ENCODE data around the gene RXRG. TPM values are rescaled to one million over a fixed set of nuclear protein-coding genes. Genes with fewer than 3 reads are reported as not detected.

Gene RXRG
- total RNA-seq, 1 experiment from 2014 or later, result not detected

DNA sequence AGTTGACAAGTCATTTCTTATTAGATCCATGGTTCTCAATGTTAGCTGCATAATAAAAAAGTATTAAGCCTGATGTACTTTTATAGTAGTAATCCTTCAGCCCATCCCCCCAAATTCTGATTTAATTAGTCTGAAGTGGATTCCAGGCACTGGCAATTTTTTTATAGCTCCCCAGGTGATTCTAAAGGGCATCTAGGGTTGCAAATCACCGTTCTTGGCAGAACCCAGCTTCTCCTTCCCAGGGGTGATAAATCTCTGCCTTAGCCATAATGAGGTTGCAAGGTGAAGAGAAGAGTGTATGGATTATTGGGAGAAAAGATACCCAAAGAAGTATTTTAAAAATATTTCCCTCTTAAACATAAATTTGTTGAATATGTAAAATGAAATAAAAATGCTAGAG, 43.0 kb upstream of the RXRG start:
- Histone ChIP-seq H3K27ac (ENCODE audit: low read depth, low read length, poor library complexity, severe bottlenecking) (no peak overlapping the region), H3K36me3 (ENCODE audit: insufficient read depth, low read length, poor library complexity, severe bottlenecking) (no peaks in the 10 kb centered on the region), H3K27me3 (replicated peaks; ENCODE audit: insufficient read depth, low read depth, low read length, poor library complexity) (no peaks in the 10 kb centered on the region), H3K4me3 (ENCODE audit: low read depth, low read length, poor library complexity, severe bottlenecking) (no peak overlapping the region), H3K4me1 (ENCODE audit: insufficient read depth, low read length, poor library complexity, severe bottlenecking) (no peaks in the 10 kb centered on the region), H3K9me3 (ENCODE audit: low read depth, low read length, poor library complexity, severe bottlenecking) (no peaks in the 10 kb centered on the region)
- no peak for TF ChIP-seq EZH2 (IDR thresholded peaks at IDR 0.05; ENCODE audit: borderline replicate concordance, low read depth, low read length, poor library complexity, severe bottlenecking)
- TF ChIP-seq, protein P1, sequence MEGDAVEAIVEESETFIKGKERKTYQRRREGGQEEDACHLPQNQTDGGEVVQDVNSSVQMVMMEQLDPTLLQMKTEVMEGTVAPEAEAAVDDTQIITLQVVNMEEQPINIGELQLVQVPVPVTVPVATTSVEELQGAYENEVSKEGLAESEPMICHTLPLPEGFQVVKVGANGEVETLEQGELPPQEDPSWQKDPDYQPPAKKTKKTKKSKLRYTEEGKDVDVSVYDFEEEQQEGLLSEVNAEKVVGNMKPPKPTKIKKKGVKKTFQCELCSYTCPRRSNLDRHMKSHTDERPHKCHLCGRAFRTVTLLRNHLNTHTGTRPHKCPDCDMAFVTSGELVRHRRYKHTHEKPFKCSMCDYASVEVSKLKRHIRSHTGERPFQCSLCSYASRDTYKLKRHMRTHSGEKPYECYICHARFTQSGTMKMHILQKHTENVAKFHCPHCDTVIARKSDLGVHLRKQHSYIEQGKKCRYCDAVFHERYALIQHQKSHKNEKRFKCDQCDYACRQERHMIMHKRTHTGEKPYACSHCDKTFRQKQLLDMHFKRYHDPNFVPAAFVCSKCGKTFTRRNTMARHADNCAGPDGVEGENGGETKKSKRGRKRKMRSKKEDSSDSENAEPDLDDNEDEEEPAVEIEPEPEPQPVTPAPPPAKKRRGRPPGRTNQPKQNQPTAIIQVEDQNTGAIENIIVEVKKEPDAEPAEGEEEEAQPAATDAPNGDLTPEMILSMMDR (conservative IDR thresholded peaks at IDR 0.05; ENCODE audit: low read depth, low read length), result no peak
- CTCF ChIA-PET, result no interaction called here
- intact Hi-C loops (cut with micrococcal nuclease; ENCODE audit: unreplicated experiment), result no loop called here
- no peak for DNase-seq (ENCODE audit: low spot score)
- no TSS peak for BruUV-seq (replicated peaks)
- POLR2A ChIA-PET (ENCODE audit: low non-redundant PET), result no interaction called here

DNA sequence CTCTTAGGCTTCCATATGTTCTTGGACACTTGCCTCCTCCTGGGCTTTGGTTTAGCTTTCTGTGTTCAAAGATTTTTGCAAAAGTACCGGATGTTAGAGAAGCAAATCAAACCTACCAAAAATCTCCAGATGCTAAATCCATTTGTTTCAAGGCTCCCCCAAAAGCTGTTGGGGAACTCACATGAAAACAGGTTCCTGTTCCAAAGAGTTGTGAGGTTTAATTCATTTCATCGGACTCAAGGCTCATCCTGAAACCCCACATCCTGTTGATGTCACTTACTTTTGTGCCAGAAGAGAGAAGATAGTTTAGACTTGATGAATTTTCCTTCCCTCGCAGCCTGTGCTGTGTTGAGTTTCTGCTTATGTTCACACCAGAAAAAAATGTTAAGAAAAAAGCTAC, 41.7 kb upstream of the RXRG start:
- CTCF ChIA-PET, result no interaction called here

DNA sequence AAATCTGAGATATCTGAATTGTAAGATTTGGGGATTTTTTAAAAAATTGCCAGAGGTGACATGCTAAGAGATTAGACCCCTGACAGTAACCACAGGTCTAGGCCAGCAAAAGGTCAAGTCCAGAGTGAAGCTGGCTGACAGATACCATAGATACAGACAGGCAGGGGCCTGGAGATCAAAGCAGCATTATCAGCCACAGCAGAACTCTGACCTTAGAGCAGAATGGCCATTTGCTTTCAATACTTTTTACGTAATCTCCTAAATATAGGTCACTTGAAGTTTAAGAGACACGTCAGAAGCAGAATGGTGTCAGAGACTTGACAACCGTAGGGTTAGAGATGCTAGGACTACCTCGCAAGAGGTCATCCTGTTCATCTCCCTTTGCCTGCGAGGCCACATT, 40.8 kb upstream of the RXRG start:
- intact Hi-C loops (cut with micrococcal nuclease; ENCODE audit: unreplicated experiment), result no loop called here
- Histone ChIP-seq H3K27me3 (replicated peaks; ENCODE audit: insufficient read depth, low read depth, low read length, poor library complexity) (no peaks in the 10 kb centered on the region), H3K9me3 (ENCODE audit: low read depth, low read length, poor library complexity, severe bottlenecking) (no peaks in the 10 kb centered on the region), H3K4me3 (ENCODE audit: low read depth, low read length, poor library complexity, severe bottlenecking) (no peak overlapping the region), H3K4me1 (ENCODE audit: insufficient read depth, low read length, poor library complexity, severe bottlenecking) (no peaks in the 10 kb centered on the region), H3K36me3 (ENCODE audit: insufficient read depth, low read length, poor library complexity, severe bottlenecking) (no peaks in the 10 kb centered on the region), H3K27ac (ENCODE audit: low read depth, low read length, poor library complexity, severe bottlenecking) (no peak overlapping the region)
- no peak for TF ChIP-seq EZH2 (IDR thresholded peaks at IDR 0.05; ENCODE audit: borderline replicate concordance, low read depth, low read length, poor library complexity, severe bottlenecking)
- TF ChIP-seq, protein P1 (conservative IDR thresholded peaks at IDR 0.05; ENCODE audit: low read depth, low read length), result no peak
- CTCF ChIA-PET, result no interaction called here
- DNase-seq (ENCODE audit: low spot score), result no peak
- no TSS peak for BruUV-seq (replicated peaks)
- POLR2A ChIA-PET (ENCODE audit: low non-redundant PET), result no interaction called here

More for the DNA sequence above, 41.7 kb upstream of the RXRG start:
- Histone ChIP-seq H3K9me3 (ENCODE audit: low read depth, low read length, poor library complexity, severe bottlenecking) (no peaks in the 10 kb centered on the region), H3K4me3 (ENCODE audit: low read depth, low read length, poor library complexity, severe bottlenecking) (no peak overlapping the region), H3K4me1 (ENCODE audit: insufficient read depth, low read length, poor library complexity, severe bottlenecking) (no peaks in the 10 kb centered on the region), H3K27me3 (replicated peaks; ENCODE audit: insufficient read depth, low read depth, low read length, poor library complexity) (no peaks in the 10 kb centered on the region), H3K27ac (ENCODE audit: low read depth, low read length, poor library complexity, severe bottlenecking) (no peak overlapping the region), H3K36me3 (ENCODE audit: insufficient read depth, low read length, poor library complexity, severe bottlenecking) (no peaks in the 10 kb centered on the region)
- POLR2A ChIA-PET (ENCODE audit: low non-redundant PET), result no interaction called here
- intact Hi-C loops (cut with micrococcal nuclease; ENCODE audit: unreplicated experiment), result no loop called here
- no TSS peak for BruUV-seq (replicated peaks)
- DNase-seq (ENCODE audit: low spot score), result no peak
- TF ChIP-seq, protein P1 (conservative IDR thresholded peaks at IDR 0.05; ENCODE audit: low read depth, low read length), result no peak
- no peak for TF ChIP-seq EZH2 (IDR thresholded peaks at IDR 0.05; ENCODE audit: borderline replicate concordance, low read depth, low read length, poor library complexity, severe bottlenecking)

Data from A673 (cell line).